ENCODE results near the gene CEND1. TPM values are rescaled to one million over a fixed set of nuclear protein-coding genes. Genes with fewer than 3 reads are reported as not detected.
"Not testable (repeated sequence)": the region's sequence is repeated elsewhere in the genome, so short reads cannot be mapped to it uniquely, and the experiment has no call there.

CEND1 gene
- total RNA-seq, 1 donor from 2014 or later: 3.8 TPM

GRCh38 chr11:747158-748006 lies 42.5 kb downstream of the CEND1 start, which contains the start of gene TALDO1:
Gene TALDO1 (plus strand): TSS chr11:747464. CDS start chr11:747482, 18 bp downstream.
- intact Hi-C loops (cut with micrococcal nuclease): loop anchor here (2.0 kb wide), 2 partner anchors 19 to 49 kb away; no protein-coding TSS in a partner anchor
- DNase-seq: peak; percentile 97
- Mint-ChIP-seq H3K4me1 (peaks cover 14% of the 10 kb centered on the region), H3K36me3 (ENCODE audit: low read depth) (peaks cover 8% of the 10 kb centered on the region), H3K27me3 (no peaks in the 10 kb centered on the region), H3K4me3 (peak within 1 kb of the TSS; percentile 90), H3K9me3 (no peaks in the 10 kb centered on the region), H3K27ac (peak within 1 kb of the TSS; percentile 82)

GRCh38 chr11:746289-747157 lies 43.4 kb downstream of the CEND1 start:
- intact Hi-C loops (cut with micrococcal nuclease): loop anchor here (2.0 kb wide), 2 partner anchors 18 to 50 kb away; no protein-coding TSS in a partner anchor
- peaks cover 14% of the 10 kb centered on the region for H3K4me1 Mint-ChIP-seq
- no peaks in the 10 kb centered on the region for H3K9me3 Mint-ChIP-seq
- peak; percentile 82 for DNase-seq
- H3K27me3 Mint-ChIP-seq: no peaks in the 10 kb centered on the region
- peaks cover 7% of the 10 kb centered on the region for H3K36me3 Mint-ChIP-seq (ENCODE audit: low read depth)
- H3K27ac Mint-ChIP-seq: peak overlapping the region; percentile 46
- H3K4me3 Mint-ChIP-seq: peak overlapping the region; percentile 90

- no peak for DNase-seq
- no peak overlapping the region for H3K4me3 Mint-ChIP-seq
- no peaks in the 10 kb centered on the region for H3K27me3 Mint-ChIP-seq
- peaks cover 7% of the 10 kb centered on the region for H3K36me3 Mint-ChIP-seq (ENCODE audit: low read depth)
- H3K9me3 Mint-ChIP-seq: no peaks in the 10 kb centered on the region
- no peak overlapping the region for H3K27ac Mint-ChIP-seq
- intact Hi-C loops (cut with micrococcal nuclease): no loop called here
- H3K4me1 Mint-ChIP-seq: peaks cover 14% of the 10 kb centered on the region
Measured at GRCh38 chr11:745428-745827, 44.5 kb downstream of the CEND1 start.

DNA sequence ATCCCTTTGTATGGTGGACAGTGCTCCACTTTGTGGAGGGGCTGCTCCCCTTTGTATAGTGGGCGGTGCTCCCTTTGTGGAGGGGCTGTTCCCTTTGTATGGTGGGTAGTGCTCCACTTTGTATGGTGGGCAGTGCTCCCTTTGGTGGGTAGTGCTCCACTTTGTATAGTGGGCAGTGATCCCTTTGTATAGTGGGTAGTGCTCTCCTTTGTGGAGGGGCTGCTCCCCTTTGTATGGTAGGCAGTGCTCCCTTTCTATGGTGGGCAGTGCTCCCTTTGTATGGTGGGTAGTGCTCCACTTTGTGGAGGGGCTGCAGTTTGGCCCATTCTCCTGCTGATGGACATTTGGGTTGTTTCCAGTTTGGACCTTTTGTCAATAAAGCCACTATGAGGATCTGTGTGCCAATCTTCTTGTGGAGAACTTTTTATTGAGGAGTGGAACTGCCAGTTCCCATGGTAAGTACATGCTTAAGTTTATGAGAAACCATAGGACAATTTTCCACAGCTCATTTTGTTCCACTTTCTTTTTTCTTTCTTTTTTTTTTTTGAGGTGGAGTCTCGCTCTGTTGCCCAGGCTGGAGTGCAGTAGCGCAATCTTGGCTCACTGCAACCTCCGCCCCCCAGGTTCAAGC lies 47.2 kb downstream of the CEND1 start:
- peaks cover 9% of the 10 kb centered on the region for H3K27me3 Mint-ChIP-seq
- H3K4me3 Mint-ChIP-seq: no peak overlapping the region
- no peak for DNase-seq
- intact Hi-C loops (cut with micrococcal nuclease): no loop called here
- no peaks in the 10 kb centered on the region for H3K36me3 Mint-ChIP-seq (ENCODE audit: low read depth)
- no peaks in the 10 kb centered on the region for H3K9me3 Mint-ChIP-seq
- no peak overlapping the region for H3K27ac Mint-ChIP-seq
- peaks cover 8% of the 10 kb centered on the region for H3K4me1 Mint-ChIP-seq

- DNase-seq: no peak
- Mint-ChIP-seq H3K9me3 (no peaks in the 10 kb centered on the region), H3K27ac (no peak overlapping the region), H3K36me3 (ENCODE audit: low read depth) (no peaks in the 10 kb centered on the region), H3K4me1 (peaks cover 13% of the 10 kb centered on the region), H3K27me3 (peaks cover 13% of the 10 kb centered on the region), H3K4me3 (no peak overlapping the region)
- intact Hi-C loops (cut with micrococcal nuclease): no loop called here
Measured at GRCh38 chr11:742156-742546, 47.7 kb downstream of the CEND1 start.

DNA sequence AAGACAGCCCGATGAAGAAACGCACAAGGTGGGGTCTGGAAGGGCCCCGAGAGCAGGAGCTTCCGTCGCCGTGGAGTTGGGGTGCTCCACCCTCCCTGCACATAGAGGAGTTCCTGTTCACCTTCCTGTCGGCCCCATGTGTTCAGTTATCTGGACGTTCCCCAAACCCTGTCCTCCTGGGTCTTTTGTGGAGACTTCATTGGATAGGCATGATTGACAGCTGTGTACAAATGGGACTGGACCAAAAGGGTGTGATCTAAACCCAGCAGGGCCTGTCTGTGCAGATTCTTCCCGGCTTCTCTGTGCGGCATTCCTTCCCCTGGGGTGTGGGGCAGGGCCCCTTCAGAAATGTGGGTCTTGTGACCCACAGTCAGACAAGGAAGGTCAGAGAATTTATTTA lies 52.0 kb downstream of the CEND1 start:
- peaks cover 14% of the 10 kb centered on the region for H3K4me1 Mint-ChIP-seq
- H3K36me3 Mint-ChIP-seq (ENCODE audit: low read depth); DNase-seq; intact Hi-C loops (cut with micrococcal nuclease); H3K27ac Mint-ChIP-seq; H3K9me3 Mint-ChIP-seq: not testable (repeated sequence)
- peaks cover 15% of the 10 kb centered on the region for H3K27me3 Mint-ChIP-seq
- peak overlapping the region; percentile 68 for H3K4me3 Mint-ChIP-seq

- H3K27ac Mint-ChIP-seq: no peak overlapping the region
- H3K36me3 Mint-ChIP-seq (ENCODE audit: low read depth): no peaks in the 10 kb centered on the region
- no peak for DNase-seq
- H3K4me1 Mint-ChIP-seq: peaks cover 14% of the 10 kb centered on the region
- no peaks in the 10 kb centered on the region for H3K9me3 Mint-ChIP-seq
- intact Hi-C loops (cut with micrococcal nuclease): no loop called here
- peak overlapping the region; percentile 68 for H3K4me3 Mint-ChIP-seq
- H3K27me3 Mint-ChIP-seq: peaks cover 15% of the 10 kb centered on the region
Measured at GRCh38 chr11:737366-737765, 52.5 kb downstream of the CEND1 start.

Other genes starting within 250 kb of the CEND1 start
- 0.47 and 1.1 TPM in 2 replicates for gene LMNTD2, start 229.4 kb downstream of the CEND1 start, total RNA-seq
- gene RASSF7, start 229.1 kb downstream of the CEND1 start, total RNA-seq: 21.8 and 23.1 TPM in 2 replicates
- gene PHRF1, start 213.6 kb downstream of the CEND1 start, total RNA-seq: 54.8 and 57.4 TPM in 2 replicates
- gene IRF7, start 174.1 kb downstream of the CEND1 start, total RNA-seq: 42.8 and 45.3 TPM in 2 replicates
- not detected in 2 replicates for gene CDHR5, start 165.1 kb downstream of the CEND1 start, total RNA-seq
- not detected in 2 replicates for gene SCT, start 162.9 kb downstream of the CEND1 start, total RNA-seq
- gene DRD4, start 152.8 kb downstream of the CEND1 start, total RNA-seq: 0.14 and 0.28 TPM in 2 replicates
- 66.3 and 73.9 TPM in 2 replicates for gene DEAF1, start 94.9 kb downstream of the CEND1 start, total RNA-seq
- 12.3 and 12.5 TPM in 2 replicates for gene TMEM80, start 94.3 kb downstream of the CEND1 start, total RNA-seq
- gene EPS8L2, start 83.9 kb downstream of the CEND1 start, total RNA-seq: 15.3 and 19.8 TPM in 2 replicates
- gene TALDO1, start 42.6 kb downstream of the CEND1 start, total RNA-seq: 265 and 279 TPM in 2 replicates
- 81.7 and 82.2 TPM in 2 replicates for gene GATD1, start 12.6 kb downstream of the CEND1 start, total RNA-seq
- gene SLC25A22, start 8.2 kb upstream of the CEND1 start, total RNA-seq: 84.9 and 90.3 TPM in 2 replicates
- 28.9 and 29.6 TPM in 2 replicates for gene PIDD1, start 15.1 kb upstream of the CEND1 start, total RNA-seq
- gene RPLP2, start 19.9 kb upstream of the CEND1 start, total RNA-seq: 2,367 and 2,377 TPM in 2 replicates
- gene PNPLA2, start 28.8 kb upstream of the CEND1 start, total RNA-seq: 55.0 and 56.4 TPM in 2 replicates
- gene CRACR2B, start 37.8 kb upstream of the CEND1 start, total RNA-seq: 1.5 and 3.0 TPM in 2 replicates
- gene CD151, start 42.9 kb upstream of the CEND1 start, total RNA-seq: 81.0 and 87.3 TPM in 2 replicates
- 113 and 117 TPM in 2 replicates for gene POLR2L, start 52.4 kb upstream of the CEND1 start, total RNA-seq
- 14.8 and 15.1 TPM in 2 replicates for gene TSPAN4, start 52.8 kb upstream of the CEND1 start, total RNA-seq
- 99.7 and 109 TPM in 2 replicates for gene CHID1, start 120.7 kb upstream of the CEND1 start, total RNA-seq
- gene AP2A2, start 135.8 kb upstream of the CEND1 start, total RNA-seq: 51.4 and 53.8 TPM in 2 replicates
- gene MUC6, start 246.6 kb upstream of the CEND1 start, total RNA-seq: not detected in 2 replicates

Data from activated CD4-positive, alpha-beta T cell treated with anti-CD3 and anti-CD28 coated beads, Interleukin-2, amount 10 ng/mL, durations not matched to agents 24 days and 14 days (primary cell).